Activated CD8-positive, alpha-beta T cell treated with anti-CD3 and anti-CD28 coated beads for 36 hours (primary cell): ENCODE measurements around the gene TRPC1. TPM values are rescaled to one million over a fixed set of nuclear protein-coding genes. Genes with fewer than 3 reads are reported as not detected.

Source experiments
- ATAC-seq: fragments of 200-7000 bp; cut with Tn5 transposase; one replicate; pipeline ENCODE4 v1.10.0; 2021; ENCODE audit warnings: mild to moderate bottlenecking, moderate library complexity
- CTCF ChIA-PET: fragments of 350-600 bp; sonication (Branson Sonifier 250); formaldehyde crosslinking; loops from one replicate; lab custom pipeline; 2021; ENCODE audit warnings: antibody characterized with exemption; lab: Charles Lee
- POLR2A ChIA-PET: fragments of 350-600 bp; sonication (Branson Sonifier 250); formaldehyde crosslinking; loops from one replicate; lab custom pipeline; 2021; ENCODE audit warnings: antibody characterized with exemption; lab: Charles Lee
- DNase-seq: peaks from one replicate; pipeline ENCODE4 v3.0.0-alpha.2; 2020
- H3K27ac Mint-ChIP-seq: one replicate; pipeline ENCODE4 v1.8.0; 2021; ENCODE audit warnings: mild to moderate bottlenecking, mixed read lengths
- H3K27me3 Mint-ChIP-seq: one replicate; pipeline ENCODE4 v1.8.0; 2021; ENCODE audit warnings: mixed read lengths
- H3K36me3 Mint-ChIP-seq: one replicate; pipeline ENCODE4 v1.8.0; 2021; ENCODE audit warnings: low read depth, mixed read lengths
- H3K4me1 Mint-ChIP-seq: one replicate; pipeline ENCODE4 v1.8.0; 2021; ENCODE audit warnings: low read depth, mixed read lengths
- H3K4me3 Mint-ChIP-seq: one replicate; pipeline ENCODE4 v1.8.0; 2021; ENCODE audit warnings: mild to moderate bottlenecking, moderate library complexity, mixed read lengths
- H3K9me3 Mint-ChIP-seq: one replicate; pipeline ENCODE4 v1.8.0; 2021; ENCODE audit warnings: mixed read lengths
- intact Hi-C: fragments of 100-400 bp; cut with micrococcal nuclease; formaldehyde crosslinking; loops from one replicate; pipeline ENCODE4 v1.10.0; 2022
- total RNA-seq, 2 experiments: library from RNA; stranded (reverse); gene quantifications; one replicate each; pipeline ENCODE4 v1.2.3, GENCODE V29; 2021
- TF ChIP-seq, protein P1 (sequence below): fragments of 200-600 bp; IDR thresholded peaks from one replicate; pipeline ENCODE4 v1.8.0; 2022; ENCODE audit warnings: antibody characterized with exemption, mild to moderate bottlenecking

The TRPC1 gene
- total RNA-seq, 2 experiments from 2014 or later: 2.4 to 3.4 TPM

DNA sequence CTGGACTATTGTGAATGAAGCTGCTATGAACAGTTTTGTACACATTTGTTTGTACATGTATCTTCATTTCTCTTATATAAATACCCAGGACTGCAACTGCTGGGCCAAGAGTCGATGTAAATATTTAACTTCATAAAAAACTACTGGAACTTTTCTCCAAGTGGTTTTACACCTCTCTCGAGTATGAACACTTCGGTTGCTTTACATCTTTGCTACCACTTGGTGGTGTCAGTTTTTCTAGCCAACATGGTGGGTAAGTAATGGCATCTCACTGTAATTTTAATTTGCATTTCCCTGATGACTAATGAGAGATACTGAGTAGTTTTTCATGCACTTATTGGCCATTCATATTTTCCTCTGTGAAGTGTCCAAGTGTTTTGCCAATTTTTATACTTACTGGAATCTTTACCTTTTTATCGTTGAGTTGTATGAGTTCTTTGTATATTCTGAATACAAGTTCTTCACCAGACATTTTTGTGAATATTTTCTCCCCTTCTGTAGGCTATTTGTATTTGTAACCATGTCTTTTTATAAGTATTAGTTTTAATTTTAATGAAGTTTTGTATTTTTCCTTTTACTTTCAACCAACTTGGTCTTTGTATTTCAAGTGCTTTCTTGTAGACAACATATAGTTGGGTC lies 120.6 kb downstream of the TRPC1 start:
- ATAC-seq (peak; percentile 87), DNase-seq (peak; percentile 16)
- no peaks in the 10 kb centered on the region for H3K4me1 Mint-ChIP-seq
- ChIA-PET CTCF (interaction anchor here (0.8 to 2.1 kb wide), 6 partner anchors 10 to 150 kb away, joined by 3 to 9 read pairs (median 3); no protein-coding TSS in a partner anchor), POLR2A (no interaction called here)
- H3K27ac Mint-ChIP-seq: no peak overlapping the region
- H3K36me3 Mint-ChIP-seq: no peaks in the 10 kb centered on the region
- no peaks in the 10 kb centered on the region for H3K9me3 Mint-ChIP-seq
- intact Hi-C loops: no loop called here
- H3K4me3 Mint-ChIP-seq: no peak overlapping the region
- TF ChIP-seq, protein P1, sequence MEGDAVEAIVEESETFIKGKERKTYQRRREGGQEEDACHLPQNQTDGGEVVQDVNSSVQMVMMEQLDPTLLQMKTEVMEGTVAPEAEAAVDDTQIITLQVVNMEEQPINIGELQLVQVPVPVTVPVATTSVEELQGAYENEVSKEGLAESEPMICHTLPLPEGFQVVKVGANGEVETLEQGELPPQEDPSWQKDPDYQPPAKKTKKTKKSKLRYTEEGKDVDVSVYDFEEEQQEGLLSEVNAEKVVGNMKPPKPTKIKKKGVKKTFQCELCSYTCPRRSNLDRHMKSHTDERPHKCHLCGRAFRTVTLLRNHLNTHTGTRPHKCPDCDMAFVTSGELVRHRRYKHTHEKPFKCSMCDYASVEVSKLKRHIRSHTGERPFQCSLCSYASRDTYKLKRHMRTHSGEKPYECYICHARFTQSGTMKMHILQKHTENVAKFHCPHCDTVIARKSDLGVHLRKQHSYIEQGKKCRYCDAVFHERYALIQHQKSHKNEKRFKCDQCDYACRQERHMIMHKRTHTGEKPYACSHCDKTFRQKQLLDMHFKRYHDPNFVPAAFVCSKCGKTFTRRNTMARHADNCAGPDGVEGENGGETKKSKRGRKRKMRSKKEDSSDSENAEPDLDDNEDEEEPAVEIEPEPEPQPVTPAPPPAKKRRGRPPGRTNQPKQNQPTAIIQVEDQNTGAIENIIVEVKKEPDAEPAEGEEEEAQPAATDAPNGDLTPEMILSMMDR: peak; percentile 62
- peaks cover 8% of the 10 kb centered on the region for H3K27me3 Mint-ChIP-seq

DNA sequence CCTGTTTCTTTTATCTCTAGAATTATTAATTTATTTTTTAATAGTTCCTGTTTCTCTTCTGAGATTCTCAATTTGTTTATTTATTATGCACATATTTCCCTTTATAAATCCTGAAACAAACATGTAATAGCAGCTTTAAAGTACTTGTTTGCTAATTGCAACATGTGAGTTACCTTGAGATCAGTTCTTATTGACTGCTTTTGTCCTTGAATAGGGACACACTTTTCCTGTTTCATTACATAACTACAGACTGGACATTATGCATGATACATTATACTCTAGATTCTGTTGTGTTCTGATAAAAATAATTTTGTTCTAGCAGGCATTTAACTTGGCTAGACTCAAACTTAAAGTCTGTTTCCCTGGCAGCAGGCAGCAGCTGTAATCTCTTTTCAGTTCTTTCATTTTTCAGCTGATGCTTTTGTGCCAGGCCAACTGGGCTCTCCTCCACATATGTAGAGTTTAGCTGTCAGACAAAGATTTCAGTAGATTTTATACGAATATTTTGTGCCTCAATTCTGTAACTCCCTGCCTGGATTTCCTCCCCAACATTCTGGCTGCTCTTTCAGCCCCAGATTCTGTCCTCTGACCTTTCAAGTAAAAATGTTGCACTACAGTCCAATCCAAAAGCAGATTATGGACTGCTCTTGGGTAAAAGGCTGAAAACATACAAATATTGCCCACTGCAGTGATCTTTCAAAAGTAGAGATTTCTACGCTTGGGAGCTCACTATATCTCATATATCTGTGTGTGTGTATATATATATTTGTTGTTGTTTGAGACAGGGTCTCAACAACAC lies 123.1 kb downstream of the TRPC1 start:
- Mint-ChIP-seq H3K36me3 (no peaks in the 10 kb centered on the region), H3K27ac (no peak overlapping the region), H3K27me3 (peaks cover 7% of the 10 kb centered on the region), H3K4me1 (no peaks in the 10 kb centered on the region), H3K9me3 (no peaks in the 10 kb centered on the region), H3K4me3 (no peak overlapping the region)
- ATAC-seq (no peak), DNase-seq (no peak)
- intact Hi-C loops: no loop called here
- ChIA-PET POLR2A (no interaction called here), CTCF (interaction anchor here (1.3 to 2.5 kb wide), 2 partner anchors 18 to 141 kb away, joined by 3 to 14 read pairs; no protein-coding TSS in a partner anchor)
- TF ChIP-seq, protein P1: no peak

DNA sequence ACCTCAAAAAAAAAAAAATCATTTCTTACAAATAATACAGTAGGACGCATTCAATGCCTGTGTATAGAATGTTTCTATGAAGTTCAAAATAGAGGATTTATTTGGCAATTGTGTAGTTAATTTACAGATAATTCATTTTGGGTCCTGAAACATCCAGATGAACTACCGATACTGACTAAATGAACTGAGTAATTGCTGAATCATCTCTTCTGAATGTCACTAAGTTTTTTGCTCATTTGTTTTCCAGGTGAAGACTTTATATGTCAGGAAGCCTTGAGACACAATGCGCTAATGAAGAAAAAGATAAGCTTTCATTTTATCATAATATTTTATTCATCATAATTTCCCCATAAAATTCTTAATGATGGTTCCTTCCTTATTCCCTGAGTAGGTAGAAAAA lies 125.3 kb downstream of the TRPC1 start:
- no peak for DNase-seq
- TF ChIP-seq, protein P1: no peak
- no peak overlapping the region for H3K27ac Mint-ChIP-seq
- no peaks in the 10 kb centered on the region for H3K9me3 Mint-ChIP-seq
- intact Hi-C loops: no loop called here
- ChIA-PET CTCF (interaction anchor here (1.4 kb wide), 1 partner anchor 20 kb away, joined by 6 read pairs; no protein-coding TSS in a partner anchor), POLR2A (no interaction called here)
- H3K4me1 Mint-ChIP-seq: no peaks in the 10 kb centered on the region
- no peak overlapping the region for H3K4me3 Mint-ChIP-seq
- ATAC-seq: no peak
- H3K27me3 Mint-ChIP-seq: peaks cover 7% of the 10 kb centered on the region
- H3K36me3 Mint-ChIP-seq: no peaks in the 10 kb centered on the region

DNA sequence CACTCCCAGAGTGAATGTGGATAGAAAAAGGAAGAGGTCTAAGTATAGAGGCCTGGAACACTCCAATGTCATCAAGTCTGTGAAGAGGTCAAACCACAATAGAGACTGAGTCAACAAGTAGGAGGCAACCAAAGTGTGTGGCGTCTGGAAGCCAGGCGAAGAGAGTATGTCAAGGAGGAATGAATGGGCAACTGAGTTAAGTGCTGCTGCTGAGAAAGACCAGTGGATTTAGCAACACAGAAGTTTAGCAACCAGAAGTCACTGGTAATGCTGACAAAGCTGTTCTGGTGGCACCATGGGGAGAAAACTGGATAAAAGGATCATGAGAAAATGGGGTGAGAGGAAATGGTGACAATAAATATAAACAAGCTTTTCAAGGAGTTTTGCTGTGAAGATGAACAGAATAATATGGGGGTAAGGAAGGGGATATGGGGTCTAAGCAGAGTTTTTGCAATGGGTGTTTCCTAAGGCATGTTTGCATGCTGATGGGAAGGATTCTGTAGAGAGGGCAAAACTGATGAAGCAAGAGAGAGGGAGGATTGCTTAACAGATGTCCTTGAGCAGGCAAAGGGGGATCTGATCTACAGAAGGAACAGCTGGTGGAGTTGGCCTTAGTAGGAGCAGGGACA lies 126.7 kb downstream of the TRPC1 start:
- TF ChIP-seq, protein P1: no peak
- Mint-ChIP-seq H3K4me1 (no peaks in the 10 kb centered on the region), H3K27ac (no peak overlapping the region), H3K27me3 (peaks cover 7% of the 10 kb centered on the region), H3K9me3 (no peaks in the 10 kb centered on the region), H3K36me3 (no peaks in the 10 kb centered on the region), H3K4me3 (no peak overlapping the region)
- DNase-seq (peak; percentile 21), ATAC-seq (peak; percentile 72)
- CTCF ChIA-PET: interaction anchor here (0.9 to 1.4 kb wide), 2 partner anchors 21 to 22 kb away, joined by 3 to 6 read pairs; no protein-coding TSS in a partner anchor
- POLR2A ChIA-PET: no interaction called here
- intact Hi-C loops: no loop called here
